Renal cortex interstitium (tissue), 3 donors: Measurements from ENCODE around the gene OR1E1. TPM values are rescaled to one million over a fixed set of nuclear protein-coding genes. Genes with fewer than 3 reads are reported as not detected.

ENCODE experiments used
- polyA plus RNA-seq, 3 donors: library from polyadenylated mRNA; unstranded; fragments of 120-200 nt; gene quantifications; one replicate each; pipeline ENCODE4 v1.2.1, GENCODE V29; 2013; ENCODE audit not compliant: insufficient read length in 3 of 3

OR1E1 gene
- polyA plus RNA-seq, 3 donors, result 0.07 TPM; not detected in 2

Other genes with a start within 250 kb of the OR1E1 start
- not detected for gene OR1A2, start 200.9 kb downstream of the OR1E1 start, polyA plus RNA-seq
- under 1 TPM; 0.03 to 0.08 (median 0.05) TPM for gene OR1A1, start 190.7 kb downstream of the OR1E1 start, polyA plus RNA-seq
- gene OR3A1, start 100.0 kb downstream of the OR1E1 start, polyA plus RNA-seq, result under 1 TPM in 2 of 3 donors, not detected in 1; 0.12 to 0.24 TPM
- gene OR3A2, start 12.1 kb downstream of the OR1E1 start, polyA plus RNA-seq, result 1 to 10 TPM in 1 of 3 donors, under 1 TPM in 2; 0.20 to 3.1 (median 0.39) TPM
- gene OR3A3, start 13.0 kb upstream of the OR1E1 start, polyA plus RNA-seq, result under 1 TPM; 0.06 to 0.11 (median 0.06) TPM
- gene OR1E2, start 35.4 kb upstream of the OR1E1 start, polyA plus RNA-seq, result not detected
- gene SPATA22, start 73.4 kb upstream of the OR1E1 start, polyA plus RNA-seq, result under 1 TPM; 0.36 to 0.65 (median 0.40) TPM
- 10 to 100 TPM; 20.8 to 31.7 (median 27.2) TPM for gene ASPA, start 77.6 kb upstream of the OR1E1 start, polyA plus RNA-seq
- gene TRPV3, start 159.4 kb upstream of the OR1E1 start, polyA plus RNA-seq, result 1 to 10 TPM in 2 of 3 donors, under 1 TPM in 1; 0.88 to 1.1 (median 1.1) TPM
- gene TRPV1, start 211.0 kb upstream of the OR1E1 start, polyA plus RNA-seq, result 10 to 100 TPM in 1 of 3 donors, 1 to 10 TPM in 2; 7.6 to 12.4 (median 9.0) TPM
- gene SHPK, start 237.8 kb upstream of the OR1E1 start, polyA plus RNA-seq, result 10 to 100 TPM; 15.4 to 16.5 (median 15.7) TPM
- gene CTNS, start 238.3 kb upstream of the OR1E1 start, polyA plus RNA-seq, result 10 to 100 TPM; 18.7 to 27.2 (median 20.2) TPM